ENCODE results near the gene ZNF747.
"Not testable (repeated sequence)": the region's sequence is repeated elsewhere in the genome, so short reads cannot be mapped to it uniquely, and the experiment has no call there.

The ZNF747 gene

GRCh38 chr16:30535106-30535776 lies 583 bp upstream of the ZNF747 start:
- DNase-seq (ENCODE audit: low read depth in 2 of 2), result no peak

GRCh38 chr16:30533748-30534367 lies 800 bp downstream of the ZNF747 start:
- no peak for DNase-seq (ENCODE audit: low read depth in 2 of 2)

- DNase-seq (ENCODE audit: low read depth in 2 of 2), result no peak
These were observed 1.5 kb downstream of the ZNF747 start for GRCh38 chr16:30533146-30533522.

- DNase-seq (ENCODE audit: low read depth in 2 of 2), result no peak
These were observed 2.1 kb downstream of the ZNF747 start for GRCh38 chr16:30532285-30533145.

- no peak for DNase-seq (ENCODE audit: low read depth in 2 of 2)
These were observed 4.3 kb downstream of the ZNF747 start for GRCh38 chr16:30530163-30531037.

GRCh38 chr16:30528799-30529457 lies 5.7 kb downstream of the ZNF747 start:
- DNase-seq (ENCODE audit: low read depth in 2 of 2), result no peak

- no peak for DNase-seq (ENCODE audit: low read depth in 2 of 2)
These were observed 7.0 kb downstream of the ZNF747 start for GRCh38 chr16:30527635-30528178.

- DNase-seq (ENCODE audit: low read depth in 2 of 2), result peak; percentile 72
These were observed 7.6 kb downstream of the ZNF747 start for GRCh38 chr16:30526823-30527634.

GRCh38 chr16:30526137-30526822 lies 8.4 kb downstream of the ZNF747 start, which contains the start of gene ZNF768:
ZNF768 (minus strand) TSS chr16:30526566; CDS start chr16:30526413, 153 bp downstream.
- DNase-seq (ENCODE audit: low read depth in 2 of 2), result no peak

GRCh38 chr16:30525844-30526136 lies 8.9 kb downstream of the ZNF747 start:
- DNase-seq (ENCODE audit: low read depth in 2 of 2), result no peak

GRCh38 chr16:30524575-30525568 lies 9.8 kb downstream of the ZNF747 start:
- DNase-seq (ENCODE audit: low read depth in 2 of 2), result no peak

GRCh38 chr16:30523768-30524574 lies 10.7 kb downstream of the ZNF747 start:
- no peak for DNase-seq (ENCODE audit: low read depth in 2 of 2)

- not testable (repeated sequence) for DNase-seq (ENCODE audit: low read depth in 2 of 2)
These were observed 11.8 kb downstream of the ZNF747 start for GRCh38 chr16:30522702-30523463.

GRCh38 chr16:30521873-30522641 lies 12.6 kb downstream of the ZNF747 start:
- no peak for DNase-seq (ENCODE audit: low read depth in 2 of 2)

GRCh38 chr16:30521476-30521872 lies 13.2 kb downstream of the ZNF747 start:
- DNase-seq (ENCODE audit: low read depth in 2 of 2), result no peak
